GM23248 (cell line): ENCODE data around the gene FAM110D. TPM values are rescaled to one million over a fixed set of nuclear protein-coding genes. Genes with fewer than 3 reads are reported as not detected.
A peak's percentile ranks its signal among the peaks of the same experiment; 100 is the strongest.

Source experiments
- DNase-seq: peaks from one replicate; pipeline ENCODE4 v3.0.0-alpha.2; 2015
- H2AFZ ChIP-seq: fragments of 200-600 bp; sonication (generic); 2 replicates; pipeline ENCODE4 v1.6.1; 2016; ENCODE audit warnings: antibody characterized with exemption
- H3F3A ChIP-seq: fragments of 200-600 bp; sonication (generic); 2 replicates; pipeline ENCODE4 v1.6.1; 2016; ENCODE audit warnings: mild to moderate bottlenecking, antibody characterized with exemption, mixed run types; ENCODE audit not compliant: insufficient read depth
- H3K27ac ChIP-seq: fragments of 200-600 bp; sonication (generic); 2 replicates; pipeline ENCODE4 v1.5.1; 2016; ENCODE audit warnings: mild to moderate bottlenecking
- H3K27me3 ChIP-seq: fragments of 200-600 bp; sonication (generic); replicated peaks from 2 replicates; pipeline ENCODE4 v1.6.1; 2016; ENCODE audit warnings: mild to moderate bottlenecking; ENCODE audit not compliant: insufficient read depth
- H3K36me3 ChIP-seq: fragments of 200-600 bp; sonication (generic); 2 replicates; pipeline ENCODE4 v1.6.1; 2016; ENCODE audit warnings: low read depth, mild to moderate bottlenecking
- H3K4me1 ChIP-seq: fragments of 200-600 bp; sonication (generic); 2 replicates; pipeline ENCODE4 v1.6.1; 2016; ENCODE audit warnings: mild to moderate bottlenecking; ENCODE audit not compliant: insufficient read depth
- H3K4me2 ChIP-seq: fragments of 200-600 bp; sonication (generic); one replicate; pipeline ENCODE4 v1.6.1; 2016; ENCODE audit warnings: mild to moderate bottlenecking; ENCODE audit not compliant: unreplicated experiment
- H3K4me3 ChIP-seq: fragments of 200-600 bp; sonication (generic); 2 replicates; pipeline ENCODE4 v1.5.1; 2016; ENCODE audit warnings: mild to moderate bottlenecking
- H3K79me2 ChIP-seq: fragments of 200-600 bp; sonication (generic); 2 replicates; pipeline ENCODE4 v1.6.1; 2016; ENCODE audit warnings: mild to moderate bottlenecking; ENCODE audit not compliant: insufficient read depth
- H3K9ac ChIP-seq: fragments of 200-600 bp; sonication (generic); 2 replicates; pipeline ENCODE4 v1.6.1; 2016; ENCODE audit warnings: mild to moderate bottlenecking
- H3K9me2 ChIP-seq: fragments of 200-600 bp; sonication (generic); 2 replicates; pipeline ENCODE4 v1.6.1; 2016; ENCODE audit warnings: mixed run types, mild to moderate bottlenecking, moderate library complexity; ENCODE audit not compliant: insufficient read depth
- H3K9me3 ChIP-seq: fragments of 200-600 bp; sonication (generic); one replicate; pipeline ENCODE4 v1.6.1; 2017; ENCODE audit warnings: low read depth
- H4K20me1 ChIP-seq: fragments of 200-600 bp; sonication (generic); 2 replicates; pipeline ENCODE4 v1.6.0; 2016; ENCODE audit not compliant: insufficient read depth
- EZH2 ChIP-seq: fragments of 200-600 bp; sonication (generic); IDR thresholded peaks from 2 replicates; pipeline ENCODE4 v1.6.1; 2018; ENCODE audit warnings: antibody characterized with exemption, mild to moderate bottlenecking; ENCODE audit not compliant: insufficient read depth, poor library complexity, severe bottlenecking
- EZH2phosphoT487 ChIP-seq: fragments of 200-600 bp; sonication (generic); IDR thresholded peaks from 2 replicates; pipeline ENCODE4 v1.6.1; 2018; ENCODE audit warnings: antibody characterized with exemption, moderate library complexity, mild to moderate bottlenecking, low read depth; ENCODE audit not compliant: insufficient read depth
- WGBS, 2 experiments: methylation state at CpG; one replicate each; pipeline ENCODE4 v1.1.6; 2015 to 2017; ENCODE audit warnings: low lambda C conversion rate in 2 of 2, low coverage in 1 of 2; ENCODE audit errors: missing lambda C conversion rate in 2 of 2; 5-methylcytosine and 5-hydroxymethylcytosine counted together
- in situ Hi-C: fragments of 300-500 bp; cut with MboI; formaldehyde crosslinking; loops from 2 replicates; pipeline ENCODE4 v1.15.0; 2020
- polyA plus RNA-seq: library from polyadenylated mRNA; unstranded; fragments of >200 nt; fragmentation: Nextera tagmentation; extraction: Ambion mirVana; gene quantifications from 2 replicates; pipeline ENCODE4 v1.2.1, GENCODE V29; 2016
- total RNA-seq: library from RNA; depleted of rRNA; stranded (reverse); fragments of >200 nt; shearing (Covaris generic); gene quantifications from 2 replicates; pipeline ENCODE4 v1.2.3, GENCODE V29; 2014

Gene FAM110D
- total and polyA plus RNA-seq, 2 experiments from 2014 or later, result not detected

DNA sequence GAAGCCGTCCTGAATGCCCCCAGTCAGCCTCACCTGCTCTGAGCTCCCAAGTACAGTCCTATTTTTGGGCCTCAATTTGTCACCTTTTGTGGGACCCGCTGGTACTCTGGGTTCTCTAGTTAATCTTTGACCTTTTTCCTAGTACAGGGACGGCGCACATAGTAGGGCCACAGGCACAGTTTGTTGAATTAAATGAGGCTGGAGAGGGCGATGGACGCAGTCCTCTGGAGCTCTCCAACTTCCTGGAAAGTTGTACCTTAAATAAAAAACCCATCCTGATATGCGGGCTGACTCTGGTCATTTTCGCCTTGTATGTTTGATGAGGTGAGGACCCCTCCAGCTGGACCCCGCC lies 4.8 kb downstream of the FAM110D start:
- WGBS, 2 experiments, result 32 to 37% methylated on average over 9 of the region's 9 CpGs
- in situ Hi-C loops, result no loop called here
- no peaks in the 10 kb centered on the region for H3K9me2 ChIP-seq
- no peaks in the 10 kb centered on the region for H3K9me3 ChIP-seq
- no peak for DNase-seq
- peak overlapping the region; percentile 65 for H3K4me3 ChIP-seq
- no peaks in the 10 kb centered on the region for H3K79me2 ChIP-seq
- no peaks in the 10 kb centered on the region for H3K4me1 ChIP-seq
- TF ChIP-seq EZH2phosphoT487, result no peak
- no peak for TF ChIP-seq EZH2
- H3K27me3 ChIP-seq, result peaks cover 16% of the 10 kb centered on the region
- no peaks in the 10 kb centered on the region for H4K20me1 ChIP-seq
- peak overlapping the region; percentile 82 for H2AFZ ChIP-seq
- no peak overlapping the region for H3K27ac ChIP-seq
- no peak overlapping the region for H3K9ac ChIP-seq
- no peaks in the 10 kb centered on the region for H3F3A ChIP-seq
- H3K4me2 ChIP-seq, result peak overlapping the region; percentile 77
- no peaks in the 10 kb centered on the region for H3K36me3 ChIP-seq

DNA sequence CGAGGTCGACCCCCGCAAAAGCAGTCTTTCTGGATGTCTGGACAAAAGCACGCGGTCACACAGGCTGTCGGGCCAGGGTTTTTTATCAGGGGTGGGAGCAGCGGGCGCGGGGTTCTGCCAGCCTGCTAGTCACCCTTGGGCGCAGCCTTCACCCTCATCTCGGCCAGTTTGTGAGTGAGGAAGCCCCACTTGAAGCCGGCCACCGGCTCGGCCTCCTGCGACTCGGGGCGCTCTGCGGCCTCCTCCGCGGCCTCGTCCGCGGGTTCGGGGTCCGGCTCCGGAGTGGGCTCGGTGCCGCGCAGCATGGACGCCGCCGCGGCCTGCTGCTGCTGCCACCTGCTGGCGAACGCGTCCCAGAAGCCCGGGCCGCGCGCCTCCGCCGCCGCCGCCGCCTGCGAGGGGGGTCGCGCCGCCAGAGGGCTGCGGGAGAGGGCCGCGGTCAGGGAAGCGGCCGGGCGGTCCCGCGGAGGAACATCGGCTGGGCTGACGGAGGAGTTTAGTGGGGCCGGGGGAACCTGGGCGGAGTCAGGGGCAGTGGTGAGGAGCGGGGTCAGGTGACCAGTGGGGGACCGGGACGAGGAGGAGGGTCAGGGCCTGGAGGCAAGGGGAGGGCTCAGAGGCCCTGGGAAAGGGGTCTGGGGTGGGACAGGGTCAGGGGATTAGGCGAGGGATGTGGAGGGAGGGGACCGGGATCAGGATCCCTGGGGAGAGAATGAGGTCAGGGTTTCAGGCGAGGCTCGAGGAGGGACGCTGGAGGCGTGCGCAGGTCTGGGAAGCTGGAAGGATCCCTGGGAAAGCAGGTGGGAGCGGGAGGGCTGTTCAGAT lies 5.4 kb downstream of the FAM110D start:
- Histone ChIP-seq H3K4me3 (peak overlapping the region; percentile 65), H3K27me3 (peaks cover 16% of the 10 kb centered on the region), H2AFZ (peak overlapping the region; percentile 82), H3K9ac (peak overlapping the region; percentile 19; the same call in 1 of the 2 replicates), H3K4me1 (no peaks in the 10 kb centered on the region), H4K20me1 (no peaks in the 10 kb centered on the region), H3K4me2 (peak overlapping the region; percentile 77), H3F3A (no peaks in the 10 kb centered on the region), H3K27ac (no peak overlapping the region), H3K79me2 (no peaks in the 10 kb centered on the region), H3K9me3 (no peaks in the 10 kb centered on the region), H3K9me2 (no peaks in the 10 kb centered on the region), H3K36me3 (no peaks in the 10 kb centered on the region)
- WGBS, 2 experiments, result 6 to 9% methylated on average over 28 to 64 of the region's 72 CpGs
- TF ChIP-seq EZH2phosphoT487 (no peak), EZH2 (no peak)
- DNase-seq, result peak; percentile 67
- in situ Hi-C loops, result no loop called here

DNA sequence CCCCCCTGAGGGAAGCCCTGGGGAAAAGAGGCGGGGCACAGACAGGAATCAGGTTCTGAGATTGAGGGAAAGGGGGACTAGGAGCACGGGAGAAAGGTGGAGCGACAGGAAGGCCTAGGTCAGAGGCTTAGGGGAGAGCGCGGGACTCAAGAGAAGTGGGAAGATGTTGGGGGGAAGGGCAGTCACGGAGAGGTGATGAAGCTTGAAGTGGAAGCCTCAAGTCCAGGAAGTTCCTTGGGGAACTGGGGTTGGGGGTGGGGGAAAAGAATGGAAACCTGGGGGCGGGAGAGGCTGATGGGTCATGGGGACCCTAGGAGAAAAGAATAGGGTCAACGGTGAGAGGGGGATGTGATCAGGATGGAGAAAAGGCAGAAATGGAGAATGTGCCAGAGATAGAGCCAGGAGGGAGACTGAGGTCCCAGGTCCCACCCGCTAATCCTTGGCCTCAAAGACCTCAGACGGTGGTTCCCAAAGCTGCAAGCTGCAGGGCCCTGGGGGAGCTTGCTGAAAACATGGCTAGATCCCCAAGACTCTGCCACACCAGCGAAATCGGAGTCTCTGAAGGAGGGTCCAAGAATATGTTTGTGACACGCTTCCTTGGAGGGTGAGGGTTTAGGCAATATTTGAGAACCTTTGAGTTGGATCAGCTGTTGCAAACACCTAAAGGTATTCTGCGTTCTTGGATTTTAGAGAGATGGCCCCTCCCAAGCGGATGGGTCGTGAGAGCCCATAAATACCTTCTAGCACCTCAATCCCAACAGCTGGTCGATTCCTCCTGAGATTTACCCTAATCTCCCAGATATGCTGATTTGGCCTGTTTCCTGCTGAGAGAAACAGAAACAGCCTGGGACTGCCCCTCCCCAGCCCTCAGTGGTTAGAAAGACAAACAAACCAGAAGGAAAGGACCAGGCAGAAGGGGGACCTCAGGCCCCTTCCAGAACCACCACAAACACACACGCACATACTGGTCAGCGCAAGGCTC lies 6.3 kb downstream of the FAM110D start:
- H2AFZ ChIP-seq, result no peak overlapping the region

DNA sequence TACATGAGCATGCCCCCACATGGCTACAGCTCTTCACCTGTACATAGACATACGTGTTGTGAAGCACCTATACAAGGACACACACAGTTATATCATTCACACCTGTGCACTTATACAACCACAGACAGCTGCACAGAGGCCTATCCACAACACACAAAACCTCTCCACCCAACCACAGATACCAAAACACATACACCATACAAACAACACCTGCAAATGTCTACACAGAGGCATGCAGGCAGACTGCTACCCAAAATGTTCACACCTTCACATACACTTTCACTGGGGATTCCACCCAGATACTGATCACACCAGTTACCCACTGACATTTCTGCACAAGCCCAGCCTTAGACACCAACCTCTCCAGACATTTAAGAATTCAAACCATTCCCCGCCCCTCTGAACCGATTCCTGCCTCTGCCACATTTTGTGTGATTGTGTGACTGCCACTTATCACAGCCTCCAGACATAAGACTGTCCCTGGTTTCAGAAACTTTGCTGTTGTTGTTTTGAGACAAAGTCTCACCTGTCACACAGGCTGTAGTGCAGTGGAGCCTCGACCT lies 7.9 kb downstream of the FAM110D start:
- Histone ChIP-seq H3K9me3 (no peaks in the 10 kb centered on the region), H3K9me2 (no peaks in the 10 kb centered on the region), H2AFZ (no peak overlapping the region), H3F3A (no peaks in the 10 kb centered on the region), H3K9ac (no peak overlapping the region), H4K20me1 (no peaks in the 10 kb centered on the region), H3K36me3 (no peaks in the 10 kb centered on the region), H3K4me2 (no peak overlapping the region), H3K79me2 (peaks cover 14% of the 10 kb centered on the region; the same call in 1 of the 2 replicates), H3K4me1 (no peaks in the 10 kb centered on the region), H3K27ac (no peak overlapping the region), H3K27me3 (peaks cover 11% of the 10 kb centered on the region; the same call in 1 of the 2 replicates), H3K4me3 (no peak overlapping the region)
- WGBS, 2 experiments, result 75 to 84% methylated on average over 4 of the region's 4 CpGs
- TF ChIP-seq EZH2, result no peak
- no peak for TF ChIP-seq EZH2phosphoT487
- in situ Hi-C loops, result no loop called here
- DNase-seq, result no peak

More for the DNA sequence above, 6.3 kb downstream of the FAM110D start:
- peaks cover 16% of the 10 kb centered on the region for H3K27me3 ChIP-seq
- H4K20me1 ChIP-seq, result no peaks in the 10 kb centered on the region
- TF ChIP-seq EZH2 (no peak), EZH2phosphoT487 (no peak)
- in situ Hi-C loops, result no loop called here
- no peak overlapping the region for H3K9ac ChIP-seq
- DNase-seq, result no peak
- peaks cover 3% of the 10 kb centered on the region; the same call in 1 of the 2 replicates for H3K79me2 ChIP-seq
- H3F3A ChIP-seq, result no peaks in the 10 kb centered on the region
- no peak overlapping the region for H3K4me2 ChIP-seq
- 63 to 69% methylated on average over 16 to 19 of the region's 19 CpGs for WGBS, 2 experiments
- H3K9me2 ChIP-seq, result no peaks in the 10 kb centered on the region
- no peak overlapping the region for H3K27ac ChIP-seq
- no peaks in the 10 kb centered on the region for H3K9me3 ChIP-seq
- no peaks in the 10 kb centered on the region for H3K4me1 ChIP-seq
- no peak overlapping the region for H3K4me3 ChIP-seq
- no peaks in the 10 kb centered on the region for H3K36me3 ChIP-seq
